ENCODE results near the gene KIDINS220. TPM values are rescaled to one million over a fixed set of nuclear protein-coding genes. Genes with fewer than 3 reads are reported as not detected.

The KIDINS220 gene
- total RNA-seq, 1 experiment from 2014 or later: 29.3 TPM

- Histone ChIP-seq H3T11ph (ENCODE audit: low read length) (no peak overlapping the region), H3K27me3 (ENCODE audit: insufficient read depth, low read length) (no peaks in the 10 kb centered on the region), H3K14ac (ENCODE audit: insufficient read depth, low read length) (no peak overlapping the region), H3K4me2 (ENCODE audit: insufficient read depth, insufficient read length, low read length) (no peak overlapping the region), H3K27ac (ENCODE audit: insufficient read length, low read depth, low read length) (no peak overlapping the region), H2BK12ac (ENCODE audit: insufficient read length, low read depth, low read length) (no peak overlapping the region), H2AFZ (ENCODE audit: low read length) (no peak overlapping the region), H2BK15ac (ENCODE audit: low read depth, low read length) (no peak overlapping the region), H3K18ac (ENCODE audit: insufficient read length, low read depth, low read length) (no peak overlapping the region), H2BK120ac (ENCODE audit: low read depth, low read length, poor library complexity, severe bottlenecking) (no peak overlapping the region), H2BK5ac (ENCODE audit: insufficient read length, low read length) (no peak overlapping the region), H2BK20ac (ENCODE audit: low read depth, low read length, poor library complexity, severe bottlenecking) (no peak overlapping the region), H3K79me2 (ENCODE audit: insufficient read depth, low read length) (no peaks in the 10 kb centered on the region), H3K4me1 (ENCODE audit: insufficient read depth, low read length) (no peaks in the 10 kb centered on the region), H4K8ac (replicated peaks; ENCODE audit: insufficient read length, low read depth, low read length) (no peak overlapping the region), H3K56ac (ENCODE audit: insufficient read length, low read depth, low read length) (no peak overlapping the region), H4K5ac (ENCODE audit: insufficient read length, low read depth, low read length) (no peak overlapping the region), H4K91ac (ENCODE audit: insufficient read length, low read depth, low read length) (no peak overlapping the region), H3K4ac (ENCODE audit: low read depth, low read length) (no peak overlapping the region), H3K23me2 (ENCODE audit: insufficient read length, low read depth, low read length, poor library complexity, severe bottlenecking) (no peaks in the 10 kb centered on the region), H3K79me1 (ENCODE audit: insufficient read depth, low read depth, low read length, poor library complexity, severe bottlenecking) (no peaks in the 10 kb centered on the region), H3K9me3 (ENCODE audit: control insufficient read depth, low read depth, low read length) (no peaks in the 10 kb centered on the region), H3K9ac (ENCODE audit: extremely low read depth, insufficient read length, low read length) (no peak overlapping the region), H2AK5ac (ENCODE audit: insufficient read length, low read length) (no peak overlapping the region), H3K23ac (ENCODE audit: insufficient read length, low read depth, low read length) (no peak overlapping the region), H4K20me1 (ENCODE audit: control insufficient read depth, insufficient read depth, insufficient read length) (no peaks in the 10 kb centered on the region)
- WGBS (ENCODE audit: extremely low coverage, insufficient read length, low lambda C conversion rate): no CpG with 5 or more reads among the region's 2 CpGs
- H3K27me3 Mint-ChIP-seq (ENCODE audit: low read depth): no peaks in the 10 kb centered on the region
- H3K27ac Mint-ChIP-seq: no peak overlapping the region
- TF ChIP-seq CTCF (conservative IDR thresholded peaks at IDR 0.05): no peak
- no peaks in the 10 kb centered on the region for H3K9me3 Mint-ChIP-seq
- H3K4me3 Mint-ChIP-seq: no peak overlapping the region
- peaks cover 1 to 14% (median 3%) of the 10 kb centered on the region in 3 experiments; a peak in 5 of 7 replicates for H3K36me3 Mint-ChIP-seq (ENCODE audit: insufficient read depth in 1 of 3, low read depth in 3 of 3)
- no peak for DNase-seq
- peaks cover 0 to 5% of the 10 kb centered on the region in 2 experiments for H3K4me1 Mint-ChIP-seq
Observed at GRCh38 chr2:8860239-8860638, 22.8 kb upstream of the KIDINS220 start.
